Embryonic facial prominence (tissue), 1 donor: ENCODE measurements around the gene GRAMD4.

Experiments used
- DNase-seq: peaks from one replicate; pipeline ENCODE4 v3.0.0-alpha.2; 2016; ENCODE audit errors: extremely low spot score

The GRAMD4 gene

DNA sequence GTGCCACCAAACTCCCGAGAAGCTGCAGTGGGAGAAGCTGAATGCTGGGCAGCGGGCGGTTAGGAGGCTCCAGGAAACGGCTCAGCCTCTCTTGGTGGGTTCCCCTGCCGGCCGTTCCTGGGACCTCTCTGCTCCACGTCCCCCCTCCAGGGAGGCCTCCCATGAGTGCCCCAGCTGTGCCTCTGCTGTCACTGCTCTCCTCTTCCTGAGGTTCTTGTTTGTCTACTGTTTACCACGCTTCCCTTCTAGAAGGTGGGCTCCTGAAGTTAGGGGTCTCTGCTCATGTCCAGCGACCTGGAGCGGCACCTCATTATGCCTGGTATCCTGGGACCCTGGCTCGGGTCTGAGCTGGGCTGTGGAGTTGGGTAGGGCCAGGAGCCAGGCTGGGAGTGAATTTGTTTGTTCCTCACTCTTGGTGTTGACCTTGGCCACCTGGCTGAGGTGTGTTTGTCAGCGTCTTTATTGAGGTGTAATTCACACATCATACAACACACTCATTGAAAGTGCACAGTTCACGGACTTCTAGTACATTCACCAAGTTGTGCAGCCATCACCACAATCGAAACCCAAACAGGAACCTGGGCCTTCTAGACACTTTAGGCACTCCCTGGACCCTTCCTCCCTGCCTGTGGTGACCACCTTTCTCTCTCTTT, 37.8 kb upstream of the GRAMD4 start:
- no peak for DNase-seq

DNA sequence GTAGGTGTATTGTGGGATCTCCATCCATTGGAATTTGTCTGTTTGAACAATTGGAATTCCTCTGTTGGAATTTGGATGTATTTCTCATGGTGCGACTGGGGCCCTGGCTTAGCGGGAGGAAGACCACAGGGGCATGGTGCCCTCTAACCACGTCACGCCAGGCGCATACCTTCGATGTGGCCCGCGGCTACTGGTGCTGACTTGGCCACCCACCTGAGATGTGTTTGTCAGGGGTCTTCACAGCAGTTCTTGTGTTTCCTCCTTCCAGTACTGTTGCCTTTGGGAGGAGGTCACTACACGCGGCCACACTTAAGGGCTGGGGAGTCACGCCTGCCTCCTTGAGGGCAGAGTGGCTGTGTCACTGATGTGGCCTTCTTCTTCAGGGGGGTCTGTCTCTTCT, 36.6 kb upstream of the GRAMD4 start:
- no peak for DNase-seq

DNA sequence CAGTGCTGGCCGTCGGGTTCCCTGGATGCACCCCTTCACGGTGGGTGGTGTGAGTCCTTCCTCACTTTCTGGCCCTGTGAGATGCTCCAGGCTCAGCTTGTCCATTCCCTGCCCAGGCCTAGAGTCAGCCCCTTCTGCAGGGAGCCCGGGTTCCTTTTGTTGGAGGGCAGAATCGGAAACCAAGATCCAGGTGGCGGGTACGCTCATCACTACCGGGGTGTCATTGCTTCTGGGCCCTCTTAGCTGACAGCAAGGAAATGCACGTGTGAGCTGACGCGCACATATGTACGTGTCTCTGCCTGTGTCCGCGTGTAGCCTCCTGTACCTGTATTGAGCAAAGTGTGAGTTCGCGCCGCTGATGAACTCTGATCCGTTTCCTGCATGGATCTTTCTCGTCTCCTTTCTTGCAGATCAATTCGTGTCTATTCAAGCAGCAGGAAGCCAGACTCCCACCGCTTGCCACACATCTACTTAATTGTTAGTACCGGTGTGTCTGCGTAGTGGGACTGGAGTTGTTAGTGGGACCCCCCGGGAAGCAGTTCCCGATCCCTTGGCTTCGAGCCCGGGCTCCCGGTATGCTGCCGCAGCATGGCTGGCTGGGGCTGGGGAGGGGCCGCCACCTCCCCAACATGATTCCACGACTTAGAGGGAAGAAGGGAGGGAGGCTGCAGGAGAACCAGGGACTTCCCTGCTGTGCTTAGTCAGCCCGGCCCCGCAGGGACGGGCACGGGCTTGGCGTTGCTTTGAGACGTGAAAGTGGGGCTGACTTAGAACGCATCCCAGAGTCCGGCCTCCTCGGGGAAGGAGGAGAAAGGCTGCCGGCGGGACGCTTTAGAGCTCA, 35.9 kb upstream of the GRAMD4 start:
- DNase-seq, result no peak

DNA sequence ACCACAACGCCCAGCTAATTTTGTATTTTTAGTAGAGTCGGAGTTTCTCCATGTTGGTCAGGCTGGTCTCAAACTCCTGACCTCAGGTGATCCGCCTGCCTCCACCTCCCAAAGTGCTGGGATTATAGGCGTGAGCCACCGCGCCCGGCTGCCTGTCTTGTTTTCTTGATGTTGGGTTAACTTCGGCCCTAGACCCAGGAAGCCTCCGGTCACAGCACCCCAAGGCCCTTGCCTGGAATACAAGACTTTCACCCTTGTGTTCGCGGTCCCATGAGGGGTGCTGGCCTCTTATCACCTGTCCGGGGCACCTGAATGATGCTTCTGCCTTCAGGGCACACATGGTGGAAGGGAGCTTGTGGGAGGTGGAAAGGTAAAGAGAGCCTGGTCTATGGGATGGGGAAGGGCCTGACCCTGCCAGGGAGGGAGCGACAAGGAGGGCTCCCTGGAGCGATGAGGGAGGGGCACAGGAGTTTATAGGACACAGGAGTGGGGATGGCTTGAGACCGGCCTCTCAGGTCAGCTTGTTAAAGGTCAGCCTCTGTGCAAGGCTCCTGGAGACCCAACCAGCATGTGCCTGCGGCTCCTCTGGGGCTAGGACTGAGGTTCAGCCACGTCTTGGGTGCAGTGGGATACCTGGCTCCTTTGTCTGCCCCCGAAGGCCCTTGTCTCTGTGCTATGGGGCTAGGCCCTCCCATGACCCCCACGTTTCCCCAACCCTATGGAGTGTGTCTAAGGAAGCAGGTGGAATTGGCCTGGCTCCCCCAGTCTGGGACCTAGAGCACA, 34.7 kb upstream of the GRAMD4 start:
- no peak for DNase-seq

DNA sequence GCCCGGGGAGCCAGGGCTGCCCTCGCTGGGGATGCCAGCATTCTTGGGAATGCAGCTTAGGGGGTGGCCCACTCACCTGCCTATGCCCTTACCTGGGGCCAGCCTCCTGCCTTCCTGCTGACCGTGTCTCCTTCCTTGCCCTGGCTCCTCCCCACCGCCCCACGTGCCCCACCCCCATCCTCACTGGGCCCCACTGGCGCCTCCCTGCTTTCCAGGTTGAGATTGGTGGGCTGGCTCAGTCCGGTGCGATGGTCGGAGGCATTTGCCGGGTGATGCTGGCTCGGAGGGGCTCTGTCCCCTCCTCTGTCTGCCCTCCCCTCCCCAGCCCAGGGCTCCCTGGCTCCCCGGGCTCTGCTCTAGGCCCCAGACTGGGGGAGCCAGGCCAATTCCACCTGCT, 34.1 kb upstream of the GRAMD4 start:
- DNase-seq, result no peak

DNA sequence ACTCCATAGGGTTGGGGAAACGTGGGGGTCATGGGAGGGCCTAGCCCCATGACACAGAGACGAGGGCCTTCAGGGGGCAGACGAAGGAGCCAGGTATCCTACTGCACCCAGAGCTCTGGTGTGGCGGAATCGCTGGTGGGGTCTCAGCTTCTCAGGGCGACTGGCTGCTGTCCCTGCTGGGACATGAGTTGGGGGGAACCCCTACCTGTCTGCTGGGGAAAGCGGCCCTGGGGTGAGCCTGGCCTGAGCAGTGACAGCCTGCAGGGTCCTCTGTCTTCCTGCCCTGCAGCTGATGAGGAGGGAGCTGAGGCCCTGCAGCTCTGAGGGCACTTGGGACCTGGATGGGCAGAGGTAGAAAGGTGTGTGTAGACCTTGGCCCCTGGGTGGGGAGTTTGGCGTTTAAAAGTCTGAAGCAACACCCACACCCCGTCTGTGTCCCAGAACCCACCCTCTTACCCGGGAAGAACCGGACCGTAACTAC, 33.6 kb upstream of the GRAMD4 start:
- no peak for DNase-seq

DNA sequence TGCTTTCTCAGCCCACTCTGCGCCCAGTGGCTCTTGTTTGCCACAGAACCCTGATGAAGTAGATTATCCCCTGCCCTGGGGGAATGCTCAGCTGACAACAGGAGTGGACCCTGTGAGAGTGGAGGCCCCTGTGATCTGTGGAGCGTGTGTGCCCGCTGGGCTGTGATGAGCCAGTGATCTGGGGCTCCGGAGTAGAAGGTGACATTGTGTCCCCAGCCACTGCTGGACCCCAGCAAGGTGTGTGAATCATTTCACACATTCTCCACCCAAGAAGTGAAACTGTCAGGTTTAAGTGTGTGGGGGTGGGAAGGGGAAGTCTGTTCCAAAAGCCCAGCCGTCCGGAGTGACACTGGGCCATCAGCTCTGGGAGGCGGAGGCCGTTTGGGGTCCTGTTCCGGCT, 33.1 kb upstream of the GRAMD4 start:
- DNase-seq, result no peak

DNA sequence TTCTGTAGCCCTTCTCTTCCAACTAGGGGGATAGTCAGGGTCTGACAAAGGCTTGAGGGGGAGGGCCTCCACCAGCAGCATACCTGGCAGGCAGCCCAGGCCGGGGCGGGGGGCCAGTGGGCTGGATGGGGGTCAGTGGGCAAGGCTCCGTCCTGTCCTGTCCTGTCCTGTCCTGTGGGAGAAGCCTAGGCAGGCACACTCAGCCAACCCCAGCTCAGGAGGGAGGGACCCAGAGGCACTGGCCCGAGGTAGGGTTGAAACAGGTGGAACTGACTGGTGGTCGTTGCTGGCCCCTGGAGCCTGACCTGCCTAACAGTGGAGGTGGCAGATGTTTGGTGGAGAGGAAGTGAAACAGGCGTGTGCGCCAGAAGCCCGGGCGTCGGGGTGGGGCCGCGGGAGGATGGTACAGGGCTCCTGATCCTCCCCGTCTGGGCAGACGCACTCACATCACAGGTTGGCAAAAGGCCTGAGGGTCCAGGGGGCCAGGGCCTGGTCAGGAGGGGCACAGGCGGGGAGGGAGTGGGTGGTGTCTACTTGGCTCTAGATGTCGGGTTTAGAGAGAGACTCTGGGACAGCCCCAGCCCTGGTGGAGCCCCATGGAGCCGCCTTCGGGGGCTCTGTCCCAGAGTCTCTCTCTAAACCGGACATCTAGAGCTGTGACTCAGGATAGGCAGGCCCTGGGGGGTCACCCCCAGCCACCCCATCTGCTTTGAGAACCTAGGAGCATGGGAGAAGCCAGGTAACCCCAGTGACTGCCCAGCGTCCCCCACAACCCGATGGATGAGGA, 32.5 kb upstream of the GRAMD4 start:
- no peak for DNase-seq

DNA sequence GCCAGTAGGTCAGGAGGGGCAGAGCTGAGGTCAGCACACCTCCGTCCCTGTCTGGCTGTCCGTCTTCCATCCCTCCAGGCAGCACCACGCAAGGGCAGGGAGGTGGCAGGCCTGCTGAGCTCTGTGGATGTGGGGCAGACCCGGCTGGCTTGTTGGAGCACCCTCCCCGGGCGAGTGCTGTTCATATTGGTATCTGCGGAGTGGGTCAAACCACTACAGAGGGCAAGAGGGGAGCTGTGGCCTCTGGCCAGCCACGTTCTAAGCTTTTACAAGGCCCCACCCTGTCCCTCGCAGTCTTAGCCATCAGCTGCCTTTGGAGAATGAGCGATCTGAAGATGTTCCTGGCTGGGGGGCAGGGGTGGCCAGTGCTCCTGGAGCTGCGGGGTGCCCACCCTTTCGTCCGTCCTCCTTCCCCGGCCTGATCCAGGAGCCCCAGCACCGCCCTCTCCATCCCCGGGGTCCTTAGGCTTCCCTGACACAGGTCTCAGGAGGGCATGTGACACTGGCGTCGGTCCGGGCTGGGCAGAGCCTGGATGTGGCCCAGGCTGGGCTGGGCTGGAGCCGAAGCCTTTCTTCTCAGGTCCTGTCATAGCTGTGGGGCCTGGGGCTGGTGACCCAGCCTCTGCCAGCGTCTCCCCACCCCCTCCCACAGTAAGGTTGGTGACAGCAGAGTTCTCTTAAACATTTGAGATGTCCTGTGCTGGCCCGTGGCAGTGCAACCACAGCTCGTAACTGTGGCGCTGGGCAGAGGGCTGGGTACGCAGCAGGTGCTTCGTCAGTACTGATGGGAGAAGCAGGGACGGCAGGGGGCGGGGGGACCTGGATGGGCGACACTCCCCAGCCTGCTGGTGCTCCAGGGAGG, 31.7 kb upstream of the GRAMD4 start:
- no peak for DNase-seq

DNA sequence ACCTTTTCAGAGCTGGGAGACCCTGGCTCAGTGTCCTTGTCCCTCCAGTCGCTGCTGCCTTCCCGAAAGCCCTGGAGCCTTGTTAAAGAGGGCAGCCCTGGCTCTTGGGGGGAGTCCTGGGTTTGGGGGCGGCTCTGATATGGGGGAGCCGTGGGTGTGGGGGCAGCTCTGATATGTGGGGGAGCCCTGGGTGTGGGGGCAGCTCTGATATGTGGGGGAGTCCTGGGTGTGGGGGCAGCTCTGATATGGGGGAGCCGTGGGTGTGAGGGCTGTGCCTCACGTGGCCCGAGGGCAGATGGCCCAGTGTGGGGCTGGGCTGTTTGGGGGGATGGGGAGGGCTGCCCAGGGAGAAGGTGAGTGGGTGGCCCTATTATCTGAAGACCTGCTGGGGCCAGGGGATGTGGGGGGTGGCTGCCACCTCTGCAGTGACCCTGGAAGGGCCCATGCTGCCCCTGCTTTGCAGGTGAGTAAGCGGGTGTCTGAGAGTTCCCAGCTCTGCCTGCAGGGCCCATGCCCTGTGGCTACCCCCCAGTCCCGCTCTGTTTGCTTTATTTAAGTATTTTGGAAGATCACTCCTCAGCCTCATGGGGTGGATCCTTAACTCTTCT, 30.9 kb upstream of the GRAMD4 start:
- DNase-seq, result no peak

DNA sequence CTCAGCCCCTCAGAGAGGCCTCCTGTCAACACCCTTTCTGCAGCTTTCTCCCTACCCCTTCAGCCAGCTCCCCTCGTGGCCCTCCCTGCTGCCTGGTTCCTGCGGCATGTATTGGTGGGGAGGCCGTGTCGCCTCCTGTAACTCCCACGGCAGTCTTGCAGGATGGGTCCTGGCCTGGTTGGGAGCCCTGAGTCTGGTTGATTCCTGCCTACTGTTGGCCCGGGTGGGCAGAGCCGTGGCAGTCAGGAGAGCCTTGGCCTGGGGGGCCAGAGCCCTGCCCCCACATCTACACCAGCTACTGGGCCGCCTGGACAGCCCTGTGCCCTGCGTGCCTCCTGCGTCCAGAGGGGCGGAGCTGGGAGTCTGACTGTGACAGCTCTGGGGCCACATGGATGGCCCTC, 30.3 kb upstream of the GRAMD4 start:
- DNase-seq, result no peak

DNA sequence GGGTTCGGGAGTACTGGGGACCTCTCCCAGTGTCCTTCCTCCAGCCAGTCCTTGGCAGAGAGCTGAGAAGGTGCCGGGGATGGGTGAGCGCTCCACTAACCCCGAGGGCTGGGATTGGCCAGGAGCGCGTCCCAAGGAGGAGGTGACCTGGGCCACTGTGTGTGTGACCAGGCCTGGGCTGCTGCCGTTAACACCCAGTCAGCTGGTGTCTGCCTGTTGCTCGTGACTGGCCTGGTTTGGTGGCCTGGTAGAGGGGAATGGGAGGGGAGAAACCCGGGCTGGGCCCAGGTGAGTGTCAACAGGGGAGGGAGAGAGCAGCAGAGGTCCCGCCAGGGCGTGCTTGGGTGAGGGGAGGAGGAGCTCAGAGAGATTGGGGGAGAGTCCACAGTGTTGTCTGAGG, 29.9 kb upstream of the GRAMD4 start:
- no peak for DNase-seq

DNA sequence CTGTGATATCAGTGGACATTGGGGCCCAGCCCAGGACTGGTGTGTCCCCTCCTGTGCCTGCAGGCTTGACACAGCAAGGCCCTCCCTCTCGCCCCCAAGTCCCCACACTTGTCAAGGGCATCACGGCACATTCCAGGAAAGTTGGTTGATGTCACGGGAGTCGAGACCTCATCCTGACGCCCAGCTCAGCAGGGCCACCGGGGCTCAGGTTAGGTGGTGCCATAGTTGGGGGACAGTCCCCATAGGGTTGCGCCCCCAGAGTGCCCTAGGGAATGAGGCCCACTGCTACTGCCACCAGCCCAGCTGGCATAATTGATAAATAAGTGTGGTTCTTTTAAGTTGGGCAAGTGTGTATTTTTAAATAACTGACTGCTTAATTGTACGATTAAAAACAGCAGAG, 28.3 kb upstream of the GRAMD4 start:
- no peak for DNase-seq

DNA sequence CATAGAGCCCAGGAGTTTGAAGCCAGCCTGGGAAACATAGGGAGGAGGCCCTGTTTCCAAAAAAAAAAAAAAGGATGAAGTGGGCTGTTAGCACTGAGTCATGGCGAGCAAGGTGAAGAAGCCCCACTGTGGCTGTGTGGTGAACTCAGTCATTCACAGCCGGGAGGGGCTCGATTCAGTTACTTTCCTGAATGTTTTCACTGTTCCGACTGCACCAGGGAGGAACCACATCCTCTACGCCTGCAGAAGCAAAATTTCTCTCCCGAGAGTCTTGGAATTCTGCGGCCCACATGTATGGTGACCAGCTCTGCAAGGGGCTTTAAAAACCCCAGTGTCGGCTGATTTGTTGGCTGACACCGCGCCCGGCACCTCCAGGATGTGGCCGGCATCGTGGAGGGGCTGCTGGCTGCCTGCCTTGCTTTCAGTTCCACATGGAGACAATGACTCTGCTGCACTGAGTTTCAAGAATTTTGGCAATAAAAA, 27.8 kb upstream of the GRAMD4 start:
- no peak for DNase-seq

DNA sequence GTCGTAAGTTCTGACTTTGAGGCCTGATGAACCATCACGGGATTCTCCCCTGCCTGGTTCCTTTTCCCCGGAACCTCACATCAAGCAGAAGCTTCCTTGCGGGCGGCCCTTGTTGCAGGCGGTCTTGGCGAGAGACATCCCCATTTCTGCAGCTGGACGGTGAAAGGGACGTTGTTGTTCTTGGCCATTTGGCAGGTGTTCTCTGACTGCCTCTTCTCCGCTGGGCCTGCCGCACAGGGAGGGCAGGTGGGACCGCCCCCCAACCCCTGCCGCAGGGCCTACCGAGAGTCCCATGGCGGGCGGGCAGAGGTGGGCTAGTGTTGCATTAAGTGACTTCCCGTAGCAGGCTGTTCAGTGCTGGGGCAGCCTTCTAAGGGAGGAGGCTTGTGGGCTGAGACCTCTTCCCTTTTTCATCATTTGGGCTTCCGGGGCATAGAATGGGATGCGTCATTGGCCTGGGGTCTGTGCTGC, 26.9 kb upstream of the GRAMD4 start:
- no peak for DNase-seq

DNA sequence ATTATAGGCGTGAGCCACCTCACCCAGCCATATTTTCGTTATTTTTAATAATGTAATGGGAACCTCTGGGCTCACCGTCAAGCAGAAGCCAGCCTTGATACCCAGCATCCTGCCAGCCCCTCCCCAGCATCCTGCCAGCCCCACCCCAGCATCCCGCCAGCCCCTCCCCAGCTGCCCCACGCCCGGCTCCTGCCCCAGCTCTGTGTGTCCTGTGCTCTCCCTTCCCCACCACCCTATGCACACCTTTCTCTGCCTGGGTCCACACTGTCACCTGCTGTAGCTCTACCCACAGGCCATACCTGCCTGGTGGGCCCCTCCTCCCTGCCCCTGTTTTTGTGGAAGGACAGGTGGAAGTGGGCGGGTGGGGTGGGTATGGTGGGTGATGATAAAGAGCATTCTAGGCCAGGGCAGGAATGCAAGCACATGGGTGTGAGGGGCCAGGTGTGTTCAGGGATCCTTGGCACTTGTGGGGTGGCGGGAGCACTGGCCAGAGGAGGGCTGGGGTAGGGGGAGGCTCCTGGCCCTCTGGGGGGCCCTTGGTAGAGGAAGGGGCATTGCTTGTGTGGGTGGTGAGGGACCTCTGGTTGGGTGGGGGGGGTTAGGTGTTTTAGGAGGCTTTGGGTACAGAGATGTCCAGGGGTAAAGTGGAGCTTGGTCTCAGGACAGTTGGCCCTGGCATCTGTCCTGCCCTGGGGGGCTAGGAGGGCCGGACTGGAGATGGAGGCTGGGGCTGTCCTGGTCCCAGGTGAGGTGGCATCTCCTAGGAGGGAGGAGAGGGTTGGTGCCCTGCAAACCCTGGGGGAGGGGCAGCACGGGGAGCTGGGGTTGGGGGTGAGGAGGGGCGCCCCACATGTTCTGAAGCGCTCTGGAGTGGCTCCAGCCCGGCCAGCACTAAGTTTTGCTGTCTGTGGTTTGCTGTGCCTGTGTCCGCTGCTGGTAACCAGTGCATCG, 25.9 kb upstream of the GRAMD4 start:
- DNase-seq, result no peak

DNA sequence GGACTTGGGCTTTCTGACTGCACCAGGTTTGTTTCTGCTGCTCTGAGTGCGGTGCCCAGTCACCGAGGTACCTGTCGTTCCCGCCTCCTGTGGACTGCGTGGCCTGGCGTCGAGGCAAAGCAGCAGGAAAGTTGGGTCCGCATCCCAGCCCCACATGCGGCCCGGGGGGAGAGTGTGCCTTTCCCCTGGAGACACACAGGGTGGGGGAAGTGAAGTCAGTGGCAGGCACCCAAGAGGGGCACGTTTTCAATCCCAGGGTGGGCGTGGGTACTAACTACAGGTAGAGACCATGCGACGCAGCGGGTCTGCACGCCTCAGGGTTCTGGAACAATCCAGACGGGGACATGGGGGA, 25.3 kb upstream of the GRAMD4 start:
- DNase-seq, result no peak

DNA sequence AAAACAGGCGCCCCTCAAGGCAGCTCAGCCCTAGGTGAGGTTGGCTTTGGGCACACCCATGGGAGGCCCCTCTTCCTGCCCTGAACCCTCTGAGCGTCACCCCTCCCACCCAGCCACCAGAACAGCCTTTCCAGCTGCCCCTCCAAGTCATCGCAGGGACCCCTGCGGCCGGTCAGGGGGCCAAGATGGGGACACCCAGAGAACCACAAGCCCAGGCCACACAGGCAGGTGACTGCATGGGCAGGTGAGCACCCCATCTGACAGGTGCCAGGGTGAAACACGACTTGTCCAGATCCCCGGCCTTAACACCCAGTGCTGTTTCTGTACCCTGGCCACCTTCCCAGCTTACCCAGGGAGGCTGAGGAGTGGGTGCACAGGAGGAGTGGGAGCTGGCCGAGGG, 24.6 kb upstream of the GRAMD4 start:
- DNase-seq, result no peak

DNA sequence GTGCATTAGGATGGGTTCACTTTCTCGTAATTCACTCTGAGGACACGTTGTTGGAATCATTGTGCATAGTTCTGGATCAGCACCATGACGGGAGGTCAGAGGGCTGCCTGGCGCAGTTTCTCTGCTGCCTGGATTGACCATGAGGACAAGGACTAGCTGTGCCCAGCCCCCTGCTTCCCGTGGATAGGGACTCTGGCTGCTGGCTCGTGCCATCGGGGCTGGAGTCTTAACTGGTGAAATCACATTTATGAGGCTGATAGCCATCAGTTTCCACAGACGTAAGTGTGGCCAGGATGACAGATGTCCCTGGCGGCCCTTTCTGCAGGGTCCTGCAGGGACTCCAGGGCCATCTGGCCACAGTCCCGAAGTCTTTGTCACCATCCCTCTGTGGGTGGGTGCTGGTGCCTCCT, 24.1 kb upstream of the GRAMD4 start:
- no peak for DNase-seq
